ENCODE data around the gene TNFAIP6. TPM values are rescaled to one million over a fixed set of nuclear protein-coding genes. Genes with fewer than 3 reads are reported as not detected.

Gene TNFAIP6
- total RNA-seq, 2 donors from 2014 or later, result not detected

DNA sequence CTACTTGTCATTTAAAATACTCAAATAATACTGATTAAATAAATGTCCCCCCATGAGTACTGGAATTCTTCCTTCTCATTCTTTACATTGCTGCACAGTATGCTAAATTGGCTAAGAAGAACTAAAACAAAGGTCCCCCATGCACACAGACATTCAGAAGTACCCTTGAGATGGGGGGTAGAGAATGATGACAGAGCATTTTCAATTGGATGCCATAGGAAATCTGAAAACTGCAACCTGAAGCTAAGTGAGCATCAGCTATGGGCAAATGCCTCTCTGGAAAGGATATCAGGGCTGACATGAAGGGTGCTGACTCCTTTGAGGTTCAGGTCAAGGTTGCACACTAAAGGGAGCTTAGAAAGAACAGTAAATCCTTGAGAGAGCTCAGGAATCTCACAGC is 10.1 kb upstream of the TNFAIP6 start:
- Mint-ChIP-seq H3K4me1 (no peaks in the 10 kb centered on the region), H3K27me3 (no peaks in the 10 kb centered on the region), H3K36me3 (ENCODE audit: low read depth) (no peaks in the 10 kb centered on the region), H3K4me3 (no peak overlapping the region), H3K27ac (no peak overlapping the region), H3K9me3 (peaks cover 6% of the 10 kb centered on the region)
- ATAC-seq (replicated peaks), result no peak

GRCh38 chr2:151347906-151348305 is 9.5 kb upstream of the TNFAIP6 start:
- Mint-ChIP-seq H3K27me3 (no peaks in the 10 kb centered on the region), H3K9me3 (peaks cover 6% of the 10 kb centered on the region), H3K4me3 (no peak overlapping the region), H3K36me3 (ENCODE audit: low read depth) (no peaks in the 10 kb centered on the region), H3K27ac (no peak overlapping the region), H3K4me1 (no peaks in the 10 kb centered on the region)
- no peak for ATAC-seq (replicated peaks)

DNA sequence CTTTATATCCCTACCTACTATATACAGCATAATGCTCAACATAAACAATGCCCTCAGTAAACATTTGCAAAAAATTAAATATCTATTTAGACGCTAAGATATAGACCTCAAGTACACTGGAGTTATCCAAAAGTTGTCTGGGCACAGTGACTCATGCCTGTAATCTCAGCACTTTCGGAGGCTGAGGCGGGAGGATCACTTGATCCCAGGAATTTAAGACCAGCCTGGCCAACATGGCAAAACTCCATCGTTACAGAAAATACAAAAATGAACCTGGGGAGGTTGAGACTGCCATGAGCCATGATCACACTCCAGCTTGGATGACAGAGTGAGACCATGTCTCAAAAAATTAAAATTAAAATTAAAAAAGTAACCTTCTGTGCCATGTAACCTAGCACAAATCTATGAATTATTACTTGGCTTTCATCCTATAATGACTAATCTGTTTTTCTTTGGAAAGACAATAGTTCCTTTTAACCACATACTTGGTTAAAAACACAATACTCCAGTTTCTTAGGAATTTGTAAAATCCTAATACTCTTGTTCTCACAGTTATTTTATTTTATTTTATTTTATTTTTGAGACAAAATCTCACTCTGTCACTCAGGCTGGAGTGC is 6.7 kb upstream of the TNFAIP6 start:
- H3K9me3 Mint-ChIP-seq, result no peaks in the 10 kb centered on the region
- no peaks in the 10 kb centered on the region for H3K4me1 Mint-ChIP-seq
- no peak overlapping the region for H3K27ac Mint-ChIP-seq
- H3K4me3 Mint-ChIP-seq, result no peak overlapping the region
- no peak for ATAC-seq (replicated peaks)
- H3K27me3 Mint-ChIP-seq, result no peaks in the 10 kb centered on the region
- no peaks in the 10 kb centered on the region for H3K36me3 Mint-ChIP-seq (ENCODE audit: low read depth)

DNA sequence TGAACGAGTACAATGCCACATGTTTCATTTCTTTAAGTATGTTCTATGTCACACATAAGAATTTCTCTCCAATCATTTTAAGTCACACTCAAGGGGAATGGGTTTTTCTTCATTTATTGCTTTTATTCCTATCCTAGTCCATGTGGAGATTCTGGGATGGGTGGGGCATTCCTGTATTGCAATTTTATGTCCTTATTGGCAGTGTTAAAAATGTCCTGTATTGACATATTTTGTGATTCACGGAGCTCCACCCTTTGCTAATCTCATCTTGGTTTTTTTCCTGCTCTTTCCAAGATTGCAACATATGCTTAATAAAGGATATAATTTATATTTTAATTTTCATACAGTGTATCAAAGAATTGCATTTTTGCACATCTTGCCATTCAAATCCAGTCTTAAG is 3.4 kb upstream of the TNFAIP6 start:
- H3K4me3 Mint-ChIP-seq, result no peak overlapping the region
- no peaks in the 10 kb centered on the region for H3K4me1 Mint-ChIP-seq
- H3K36me3 Mint-ChIP-seq (ENCODE audit: low read depth), result no peaks in the 10 kb centered on the region
- H3K9me3 Mint-ChIP-seq, result no peaks in the 10 kb centered on the region
- ATAC-seq (replicated peaks), result no peak
- no peak overlapping the region for H3K27ac Mint-ChIP-seq
- no peaks in the 10 kb centered on the region for H3K27me3 Mint-ChIP-seq

GRCh38 chr2:151354807-151355206 is 2.6 kb upstream of the TNFAIP6 start:
- Mint-ChIP-seq H3K36me3 (ENCODE audit: low read depth) (no peaks in the 10 kb centered on the region), H3K4me3 (no peak overlapping the region), H3K9me3 (no peaks in the 10 kb centered on the region), H3K27ac (no peak overlapping the region), H3K27me3 (no peaks in the 10 kb centered on the region), H3K4me1 (no peaks in the 10 kb centered on the region)
- no peak for ATAC-seq (replicated peaks)

DNA sequence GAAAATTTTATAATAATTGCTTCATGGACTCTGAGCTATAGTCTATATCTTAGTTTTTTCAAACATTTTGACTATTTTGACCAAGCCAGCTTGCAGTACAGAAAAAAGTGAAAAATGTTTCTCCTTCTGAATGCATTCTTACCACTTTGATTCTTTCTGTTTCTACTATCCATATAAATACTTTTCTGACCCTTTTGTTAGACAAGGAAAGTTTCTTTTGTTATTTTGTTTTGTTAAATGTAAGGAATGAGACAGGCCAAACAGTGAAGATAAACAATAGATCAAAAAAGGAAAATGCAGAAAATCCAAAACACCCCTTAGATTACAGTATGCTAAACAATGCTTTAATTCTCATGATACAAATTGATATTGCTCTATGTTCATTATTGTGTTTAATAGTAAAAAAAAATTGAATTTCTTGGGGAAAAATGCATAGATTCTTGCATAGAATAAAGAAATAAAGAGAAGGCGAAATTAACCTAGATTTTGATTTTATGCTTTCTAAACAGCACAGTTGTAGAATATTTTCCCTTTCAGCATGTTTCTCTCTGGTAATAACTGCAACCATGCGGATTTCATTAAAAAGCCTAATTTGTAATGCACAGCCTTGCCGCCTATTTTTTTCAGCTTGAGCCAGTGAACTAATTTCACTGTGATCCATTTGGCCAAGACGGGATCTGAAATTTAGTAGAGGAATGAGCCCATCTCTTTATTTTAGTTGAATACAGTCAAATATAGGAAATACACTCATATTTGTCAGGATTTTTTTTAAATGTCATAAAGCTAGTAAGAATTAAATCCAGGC is 976 bp downstream of the TNFAIP6 start:
- H3K4me1 Mint-ChIP-seq, result no peaks in the 10 kb centered on the region

DNA sequence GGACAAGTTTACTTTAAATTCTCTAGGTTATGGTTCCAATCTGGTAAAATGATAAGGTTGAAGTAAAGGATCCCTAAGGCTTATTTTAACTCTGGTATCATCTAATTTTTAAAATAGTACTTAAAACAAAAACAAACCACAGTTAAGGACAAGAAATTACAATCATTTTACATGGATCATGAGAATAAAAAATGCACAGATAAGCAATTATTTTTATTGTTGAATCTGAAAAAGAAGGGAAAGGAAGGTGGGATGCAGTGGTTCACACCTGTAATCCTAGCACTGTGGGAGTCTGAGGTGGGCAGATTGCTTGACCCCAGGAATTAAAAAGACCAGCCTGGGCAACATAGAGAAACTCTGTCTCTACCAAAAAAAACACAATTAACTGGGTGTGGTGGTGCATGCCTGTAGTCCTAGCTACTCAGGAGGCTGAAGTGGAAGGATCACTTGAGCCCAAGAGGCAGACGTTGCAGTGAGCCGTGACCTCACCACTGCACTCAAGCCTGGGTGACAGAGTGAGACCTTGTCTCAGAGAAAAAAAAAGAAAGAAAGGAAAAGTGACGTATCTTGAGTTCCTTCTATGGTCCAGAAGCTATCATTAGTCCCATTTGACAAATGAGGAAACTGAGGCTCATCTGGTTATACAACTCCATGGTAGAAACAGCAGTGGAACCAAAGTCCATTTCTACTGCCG is 2.5 kb downstream of the TNFAIP6 start:
- H3K27ac Mint-ChIP-seq, result no peak overlapping the region
- no peak for ATAC-seq (replicated peaks)
- no peaks in the 10 kb centered on the region for H3K4me1 Mint-ChIP-seq
- no peak overlapping the region for H3K4me3 Mint-ChIP-seq
- no peaks in the 10 kb centered on the region for H3K36me3 Mint-ChIP-seq (ENCODE audit: low read depth)
- no peaks in the 10 kb centered on the region for H3K9me3 Mint-ChIP-seq
- H3K27me3 Mint-ChIP-seq, result peaks cover 3% of the 10 kb centered on the region

More for the DNA sequence above, 976 bp downstream of the TNFAIP6 start:
- ATAC-seq (replicated peaks), result no peak
- no peaks in the 10 kb centered on the region for H3K9me3 Mint-ChIP-seq
- no peaks in the 10 kb centered on the region for H3K27me3 Mint-ChIP-seq
- H3K4me3 Mint-ChIP-seq, result no peak overlapping the region
- no peaks in the 10 kb centered on the region for H3K36me3 Mint-ChIP-seq (ENCODE audit: low read depth)
- no peak overlapping the region for H3K27ac Mint-ChIP-seq

GRCh38 chr2:151361674-151362370 is 4.4 kb downstream of the TNFAIP6 start:
- Mint-ChIP-seq H3K27me3 (peaks cover 3% of the 10 kb centered on the region), H3K9me3 (no peaks in the 10 kb centered on the region), H3K36me3 (ENCODE audit: low read depth) (no peaks in the 10 kb centered on the region), H3K4me3 (no peak overlapping the region), H3K4me1 (no peaks in the 10 kb centered on the region), H3K27ac (no peak overlapping the region)
- ATAC-seq (replicated peaks), result no peak

DNA sequence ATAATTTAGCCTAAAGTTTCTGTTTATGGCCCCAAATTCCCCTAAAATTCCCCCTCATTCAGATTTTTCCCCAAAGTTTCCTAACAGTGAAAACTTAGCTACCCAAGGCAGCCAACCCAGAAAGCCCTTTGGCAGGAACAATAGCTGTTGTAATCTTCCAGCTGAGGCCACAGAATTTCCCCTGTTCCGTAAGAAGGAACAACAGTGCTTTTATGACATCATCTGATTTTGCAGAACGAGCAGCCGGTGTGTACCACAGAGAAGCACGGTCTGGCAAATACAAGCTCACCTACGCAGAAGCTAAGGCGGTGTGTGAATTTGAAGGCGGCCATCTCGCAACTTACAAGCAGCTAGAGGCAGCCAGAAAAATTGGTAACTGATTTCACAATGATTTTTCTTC is 6.3 kb downstream of the TNFAIP6 start:
- no peak overlapping the region for H3K27ac Mint-ChIP-seq
- no peaks in the 10 kb centered on the region for H3K4me1 Mint-ChIP-seq
- H3K27me3 Mint-ChIP-seq, result peaks cover 3% of the 10 kb centered on the region
- H3K36me3 Mint-ChIP-seq (ENCODE audit: low read depth), result no peaks in the 10 kb centered on the region
- H3K4me3 Mint-ChIP-seq, result no peak overlapping the region
- no peak for ATAC-seq (replicated peaks)
- H3K9me3 Mint-ChIP-seq, result no peaks in the 10 kb centered on the region

- ATAC-seq (replicated peaks), result no peak
- H3K4me1 Mint-ChIP-seq, result no peaks in the 10 kb centered on the region
- H3K4me3 Mint-ChIP-seq, result no peak overlapping the region
- H3K9me3 Mint-ChIP-seq, result no peaks in the 10 kb centered on the region
- H3K27me3 Mint-ChIP-seq, result peaks cover 3% of the 10 kb centered on the region
- no peaks in the 10 kb centered on the region for H3K36me3 Mint-ChIP-seq (ENCODE audit: low read depth)
- H3K27ac Mint-ChIP-seq, result no peak overlapping the region
Measured at GRCh38 chr2:151367571-151367970, 10.2 kb downstream of the TNFAIP6 start.

GRCh38 chr2:151374436-151374835 is 17.0 kb downstream of the TNFAIP6 start:
- Mint-ChIP-seq H3K9me3 (no peaks in the 10 kb centered on the region), H3K4me1 (peaks cover 6% of the 10 kb centered on the region), H3K36me3 (ENCODE audit: low read depth) (no peaks in the 10 kb centered on the region), H3K4me3 (no peak overlapping the region), H3K27me3 (no peaks in the 10 kb centered on the region), H3K27ac (no peak overlapping the region)
- peak; percentile 97 for ATAC-seq (replicated peaks)

- no peak for ATAC-seq (replicated peaks)
- Mint-ChIP-seq H3K4me3 (no peak overlapping the region), H3K36me3 (ENCODE audit: low read depth) (no peaks in the 10 kb centered on the region), H3K27ac (no peak overlapping the region), H3K9me3 (no peaks in the 10 kb centered on the region), H3K4me1 (peaks cover 4% of the 10 kb centered on the region), H3K27me3 (no peaks in the 10 kb centered on the region)
Measured at GRCh38 chr2:151379169-151379568, 21.8 kb downstream of the TNFAIP6 start.

- Mint-ChIP-seq H3K4me1 (no peaks in the 10 kb centered on the region), H3K4me3 (no peak overlapping the region), H3K36me3 (ENCODE audit: low read depth) (no peaks in the 10 kb centered on the region), H3K27ac (no peak overlapping the region), H3K9me3 (no peaks in the 10 kb centered on the region), H3K27me3 (no peaks in the 10 kb centered on the region)
- no peak for ATAC-seq (replicated peaks)
Measured at GRCh38 chr2:151380580-151381235, 23.3 kb downstream of the TNFAIP6 start.

GRCh38 chr2:151381266-151381665 is 23.9 kb downstream of the TNFAIP6 start:
- Mint-ChIP-seq H3K4me1 (no peaks in the 10 kb centered on the region), H3K36me3 (ENCODE audit: low read depth) (no peaks in the 10 kb centered on the region), H3K9me3 (no peaks in the 10 kb centered on the region), H3K4me3 (no peak overlapping the region), H3K27me3 (no peaks in the 10 kb centered on the region), H3K27ac (no peak overlapping the region)
- ATAC-seq (replicated peaks), result no peak
